Liver (tissue), 9 donors: ENCODE results near the gene RPP25L. TPM values are rescaled to one million over a fixed set of nuclear protein-coding genes. Genes with fewer than 3 reads are reported as not detected.
A peak's percentile ranks its signal among the peaks of the same experiment; 100 is the strongest.

Source experiments
- DNase-seq: peaks from one replicate; pipeline ENCODE4 v3.0.0-alpha.2; 2017; ENCODE audit warnings: low spot score
- H3K27ac ChIP-seq, 2 donors: one replicate each; pipeline ENCODE4 v1.7.0; 2013; ENCODE audit warnings: inconsistent platforms in 2 of 2, low read length in 2 of 2, control low read depth in 1 of 2, low read depth in 1 of 2, mild to moderate bottlenecking in 1 of 2
- H3K27me3 ChIP-seq, 4 donors: one replicate each; pipeline versions ENCODE4 v1.6.1 to v1.7.0; 2013; ENCODE audit warnings: low read length in 3 of 4, inconsistent platforms in 1 of 4, mild to moderate bottlenecking in 1 of 4, moderate library complexity in 1 of 4; ENCODE audit not compliant: control insufficient read depth in 4 of 4, insufficient read depth in 4 of 4
- H3K36me3 ChIP-seq, 4 donors: one replicate each; pipeline versions ENCODE4 v1.6.1 to v1.7.0; 2013; ENCODE audit warnings: low read length in 3 of 4, mild to moderate bottlenecking in 3 of 4, low read depth in 1 of 4, moderate library complexity in 1 of 4; ENCODE audit not compliant: control insufficient read depth in 4 of 4, insufficient read depth in 3 of 4
- H3K4me1 ChIP-seq, 4 donors: one replicate each; pipeline versions ENCODE4 v1.6.1 to v1.7.0; 2013; ENCODE audit warnings: low read length in 3 of 4, mild to moderate bottlenecking in 3 of 4, moderate library complexity in 1 of 4; ENCODE audit not compliant: control insufficient read depth in 4 of 4, insufficient read depth in 4 of 4
- H3K4me3 ChIP-seq, 3 donors: one replicate each; pipeline versions ENCODE4 v1.6.1 to v1.7.0; 2013; ENCODE audit warnings: low read length in 3 of 3, control low read depth in 1 of 3, low read depth in 1 of 3, mild to moderate bottlenecking in 1 of 3
- H3K9ac ChIP-seq, 2 donors: one replicate each; pipeline ENCODE4 v1.7.0; 2013; ENCODE audit warnings: low read length in 2 of 2, mild to moderate bottlenecking in 2 of 2, moderate library complexity in 2 of 2, control low read depth in 1 of 2, low read depth in 1 of 2
- H3K9me3 ChIP-seq, 4 donors: one replicate each; pipeline versions ENCODE4 v1.6.1 to v1.7.0; 2013; ENCODE audit warnings: low read length in 3 of 4; ENCODE audit not compliant: control insufficient read depth in 4 of 4
- EGR1 ChIP-seq, 2 donors: IDR thresholded peaks; 2 replicates each; pipeline ENCODE4 v1.6.1; 2016 to 2018; ENCODE audit warnings: antibody characterized with exemption in 2 of 2, low read depth in 2 of 2
- FOXA1 ChIP-seq: IDR thresholded peaks from 2 replicates; pipeline ENCODE4 v1.6.1; 2016; ENCODE audit warnings: antibody characterized with exemption
- FOXA2 ChIP-seq: IDR thresholded peaks from 2 replicates; pipeline ENCODE4 v1.6.1; 2016; ENCODE audit warnings: antibody characterized with exemption
- GABPA ChIP-seq, 2 donors: IDR thresholded peaks in 1 of 2; conservative IDR thresholded peaks in 1 of 2; 2 replicates each; pipeline ENCODE4 v1.6.1; 2016; ENCODE audit warnings: antibody characterized with exemption in 2 of 2, mild to moderate bottlenecking in 1 of 2, moderate library complexity in 1 of 2
- HNF4A ChIP-seq, 2 donors: conservative IDR thresholded peaks; 2 replicates each; pipeline ENCODE4 v1.6.1; 2016; ENCODE audit warnings: antibody characterized with exemption in 2 of 2, mild to moderate bottlenecking in 2 of 2
- HNF4G ChIP-seq: IDR thresholded peaks from 2 replicates; pipeline ENCODE4 v1.6.1; 2016; ENCODE audit warnings: antibody characterized with exemption
- JUND ChIP-seq, 2 donors: IDR thresholded peaks; 2 replicates each; pipeline ENCODE4 v1.6.1; 2016; ENCODE audit warnings: antibody characterized with exemption in 2 of 2
- NR2F2 ChIP-seq: IDR thresholded peaks from 2 replicates; pipeline ENCODE4 v1.6.1; 2016; ENCODE audit warnings: antibody characterized with exemption
- RAD21 ChIP-seq, 2 donors: IDR thresholded peaks; 2 replicates each; pipeline ENCODE4 v1.6.1; 2016; ENCODE audit warnings: antibody characterized with exemption in 2 of 2, mild to moderate bottlenecking in 2 of 2
- RXRA ChIP-seq, 2 donors: IDR thresholded peaks; 2 replicates each; pipeline ENCODE4 v1.6.1; 2017 to 2018; ENCODE audit warnings: antibody characterized with exemption in 2 of 2, mild to moderate bottlenecking in 1 of 2
- SP1 ChIP-seq: IDR thresholded peaks from 2 replicates; pipeline ENCODE4 v1.6.1; 2018; ENCODE audit warnings: antibody characterized with exemption, mild to moderate bottlenecking
- TAF1 ChIP-seq: conservative IDR thresholded peaks from 2 replicates; pipeline ENCODE4 v1.6.1; 2016; ENCODE audit warnings: antibody characterized with exemption, mild to moderate bottlenecking
- YY1 ChIP-seq: IDR thresholded peaks from 2 replicates; pipeline ENCODE4 v1.6.1; 2016; ENCODE audit warnings: antibody characterized with exemption, mild to moderate bottlenecking
- WGBS: extraction: QIAGEN DNeasy Blood & Tissue Kit; methylation state at CpG from one replicate; pipeline ENCODE4 v1.1.7; 2013; 5-methylcytosine and 5-hydroxymethylcytosine counted together
- polyA plus RNA-seq, 2 donors: library from polyadenylated mRNA; stranded (reverse) in 1 of 2; unstranded in 1 of 2; fragments of 200-250 nt in 1 of 2; fragments of >200 nt in 1 of 2; fragmentation: Nextera tagmentation in 1 of 2; extraction: Ambion mirVana in 1 of 2; gene quantifications; one replicate each; pipeline versions ENCODE4 v1.2.1 to v1.2.3, GENCODE V29; 2013 to 2015
- total RNA-seq, 2 donors: library from RNA; depleted of rRNA; stranded (reverse); fragments of >200 nt; gene quantifications; one replicate each; pipeline ENCODE4 v1.2.3, GENCODE V29; 2014
- TF ChIP-seq, protein P1 (sequence below): IDR thresholded peaks from 2 replicates; pipeline ENCODE4 v1.6.1; 2016; ENCODE audit warnings: antibody characterized with exemption
- TF ChIP-seq, protein P2 (sequence below): IDR thresholded peaks from 2 replicates; pipeline ENCODE4 v1.6.1; 2016; ENCODE audit warnings: antibody characterized with exemption, mild to moderate bottlenecking
- TF ChIP-seq, protein P3 (sequence below): IDR thresholded peaks from 2 replicates; pipeline ENCODE4 v1.6.1; 2016; ENCODE audit warnings: antibody characterized with exemption
- TF ChIP-seq, protein P4 (sequence below): IDR thresholded peaks from 2 replicates; pipeline ENCODE4 v1.6.1; 2016; ENCODE audit warnings: antibody characterized with exemption
- TF ChIP-seq, protein P5 (sequence below): fragments of 150-350 bp; IDR thresholded peaks from 2 replicates; pipeline ENCODE4 v1.5.1; 2017; ENCODE audit warnings: improper control_type of control experiment, low read depth, low read length; ENCODE audit not compliant: missing input control
- donor health status: healthy.
- donor health status: healthy.
- donor health status: healthy.
- donor health status: healthy.
- donor health status: healthy.

The RPP25L gene
- total and polyA plus RNA-seq, 4 donors, result 18.6 to 33.4 (median 24.2) TPM

DNA sequence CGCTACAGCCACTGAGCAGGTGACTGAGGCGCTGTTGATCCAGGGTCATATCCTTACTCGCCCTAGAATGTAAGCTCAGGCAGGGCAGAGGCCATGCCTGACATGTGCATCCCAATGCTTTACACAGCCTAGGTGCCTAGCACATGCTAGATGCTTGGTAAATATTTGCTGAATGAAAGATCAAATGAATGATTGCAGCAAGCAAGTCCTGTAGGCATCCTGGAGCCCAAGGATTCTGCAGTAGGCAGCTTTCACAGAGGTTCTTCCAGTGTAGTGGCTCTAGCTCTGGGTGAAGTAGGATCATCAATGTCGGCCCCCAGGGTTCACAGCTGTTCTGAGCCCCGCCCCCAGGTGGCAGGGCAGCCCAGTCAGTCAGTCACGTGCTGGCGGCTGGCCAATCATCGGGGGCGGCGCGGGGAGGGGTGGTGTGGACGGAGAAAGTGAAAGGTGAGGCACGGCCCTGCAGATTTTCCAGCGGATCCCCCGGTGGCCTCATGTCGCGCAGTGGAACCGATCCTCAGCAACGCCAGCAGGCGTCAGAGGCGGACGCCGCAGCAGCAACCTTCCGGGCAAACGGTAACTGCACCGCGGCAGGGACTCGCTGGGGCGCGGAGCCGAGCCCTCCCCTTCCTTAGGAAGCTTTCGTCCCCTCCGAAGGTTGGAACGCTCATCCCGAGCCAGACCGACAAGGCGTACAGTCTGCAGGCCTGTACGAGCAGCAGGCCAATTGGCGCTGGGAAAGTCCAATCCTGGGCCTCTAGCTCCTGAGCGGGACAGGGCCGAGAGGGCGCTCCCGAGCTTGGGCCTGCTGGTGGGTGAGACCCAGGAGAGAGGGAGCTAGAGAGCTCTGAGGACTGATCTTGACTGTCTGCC, 34.5 kb upstream of the RPP25L start, which contains the start of gene GALT:
TSS of gene GALT (plus strand) at position 465 of the 873 bp plus-strand sequence. CDS start at position 495, 30 bp downstream.
- H3K27me3 ChIP-seq, result no peaks in the 10 kb centered on the region
- peaks cover 15 to 78% (median 70%) of the 10 kb centered on the region in 4 donors for H3K4me1 ChIP-seq
- WGBS, result 2% methylated on average over 43 of the region's 43 CpGs
- H3K27ac ChIP-seq, result peak within 1 kb of the TSS; percentile 86 to 94
- H3K9ac ChIP-seq, result peak within 1 kb of the TSS; percentile 82 to 93
- peak within 1 kb of the TSS; percentile 61 to 88 (median 78) for H3K4me3 ChIP-seq
- no peaks in the 10 kb centered on the region for H3K9me3 ChIP-seq
- H3K36me3 ChIP-seq, result peaks cover 0 to 15% (median 10%) of the 10 kb centered on the region in 4 donors
- TF ChIP-seq, protein P1, sequence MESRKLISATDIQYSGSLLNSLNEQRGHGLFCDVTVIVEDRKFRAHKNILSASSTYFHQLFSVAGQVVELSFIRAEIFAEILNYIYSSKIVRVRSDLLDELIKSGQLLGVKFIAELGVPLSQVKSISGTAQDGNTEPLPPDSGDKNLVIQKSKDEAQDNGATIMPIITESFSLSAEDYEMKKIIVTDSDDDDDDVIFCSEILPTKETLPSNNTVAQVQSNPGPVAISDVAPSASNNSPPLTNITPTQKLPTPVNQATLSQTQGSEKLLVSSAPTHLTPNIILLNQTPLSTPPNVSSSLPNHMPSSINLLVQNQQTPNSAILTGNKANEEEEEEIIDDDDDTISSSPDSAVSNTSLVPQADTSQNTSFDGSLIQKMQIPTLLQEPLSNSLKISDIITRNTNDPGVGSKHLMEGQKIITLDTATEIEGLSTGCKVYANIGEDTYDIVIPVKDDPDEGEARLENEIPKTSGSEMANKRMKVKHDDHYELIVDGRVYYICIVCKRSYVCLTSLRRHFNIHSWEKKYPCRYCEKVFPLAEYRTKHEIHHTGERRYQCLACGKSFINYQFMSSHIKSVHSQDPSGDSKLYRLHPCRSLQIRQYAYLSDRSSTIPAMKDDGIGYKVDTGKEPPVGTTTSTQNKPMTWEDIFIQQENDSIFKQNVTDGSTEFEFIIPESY, result no peak
- TF ChIP-seq TAF1, result peak; percentile 63
- TF ChIP-seq JUND (IDR thresholded peaks at IDR 0.05), result peak in 1 of 2 donors; percentile 77
- peak; percentile 3 to 43 for TF ChIP-seq RAD21 (IDR thresholded peaks at IDR 0.05)
- TF ChIP-seq, protein P2, sequence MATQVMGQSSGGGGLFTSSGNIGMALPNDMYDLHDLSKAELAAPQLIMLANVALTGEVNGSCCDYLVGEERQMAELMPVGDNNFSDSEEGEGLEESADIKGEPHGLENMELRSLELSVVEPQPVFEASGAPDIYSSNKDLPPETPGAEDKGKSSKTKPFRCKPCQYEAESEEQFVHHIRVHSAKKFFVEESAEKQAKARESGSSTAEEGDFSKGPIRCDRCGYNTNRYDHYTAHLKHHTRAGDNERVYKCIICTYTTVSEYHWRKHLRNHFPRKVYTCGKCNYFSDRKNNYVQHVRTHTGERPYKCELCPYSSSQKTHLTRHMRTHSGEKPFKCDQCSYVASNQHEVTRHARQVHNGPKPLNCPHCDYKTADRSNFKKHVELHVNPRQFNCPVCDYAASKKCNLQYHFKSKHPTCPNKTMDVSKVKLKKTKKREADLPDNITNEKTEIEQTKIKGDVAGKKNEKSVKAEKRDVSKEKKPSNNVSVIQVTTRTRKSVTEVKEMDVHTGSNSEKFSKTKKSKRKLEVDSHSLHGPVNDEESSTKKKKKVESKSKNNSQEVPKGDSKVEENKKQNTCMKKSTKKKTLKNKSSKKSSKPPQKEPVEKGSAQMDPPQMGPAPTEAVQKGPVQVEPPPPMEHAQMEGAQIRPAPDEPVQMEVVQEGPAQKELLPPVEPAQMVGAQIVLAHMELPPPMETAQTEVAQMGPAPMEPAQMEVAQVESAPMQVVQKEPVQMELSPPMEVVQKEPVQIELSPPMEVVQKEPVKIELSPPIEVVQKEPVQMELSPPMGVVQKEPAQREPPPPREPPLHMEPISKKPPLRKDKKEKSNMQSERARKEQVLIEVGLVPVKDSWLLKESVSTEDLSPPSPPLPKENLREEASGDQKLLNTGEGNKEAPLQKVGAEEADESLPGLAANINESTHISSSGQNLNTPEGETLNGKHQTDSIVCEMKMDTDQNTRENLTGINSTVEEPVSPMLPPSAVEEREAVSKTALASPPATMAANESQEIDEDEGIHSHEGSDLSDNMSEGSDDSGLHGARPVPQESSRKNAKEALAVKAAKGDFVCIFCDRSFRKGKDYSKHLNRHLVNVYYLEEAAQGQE, result peak; percentile 64
- TF ChIP-seq FOXA1, result peak; percentile 79
- TF ChIP-seq, protein P3, sequence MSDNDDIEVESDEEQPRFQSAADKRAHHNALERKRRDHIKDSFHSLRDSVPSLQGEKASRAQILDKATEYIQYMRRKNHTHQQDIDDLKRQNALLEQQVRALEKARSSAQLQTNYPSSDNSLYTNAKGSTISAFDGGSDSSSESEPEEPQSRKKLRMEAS, result peak; percentile 93
- TF ChIP-seq, protein P4, sequence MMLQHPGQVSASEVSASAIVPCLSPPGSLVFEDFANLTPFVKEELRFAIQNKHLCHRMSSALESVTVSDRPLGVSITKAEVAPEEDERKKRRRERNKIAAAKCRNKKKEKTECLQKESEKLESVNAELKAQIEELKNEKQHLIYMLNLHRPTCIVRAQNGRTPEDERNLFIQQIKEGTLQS, result no peak
- TF ChIP-seq SP1, result peak; percentile 78
- TF ChIP-seq FOXA2, result peak; percentile 87
- TF ChIP-seq HNF4A (conservative IDR thresholded peaks at IDR 0.05), result peak; percentile 67 to 90
- peak; percentile 56 to 64 for TF ChIP-seq EGR1 (IDR thresholded peaks at IDR 0.05; ENCODE audit: low read depth in 2 of 2)
- peak; percentile 52 for TF ChIP-seq NR2F2
- peak; percentile 91 to 95 for TF ChIP-seq RXRA (IDR thresholded peaks at IDR 0.05)
- no peak for TF ChIP-seq HNF4G
- TF ChIP-seq YY1, result peak; percentile 68
- TF ChIP-seq, protein P5, sequence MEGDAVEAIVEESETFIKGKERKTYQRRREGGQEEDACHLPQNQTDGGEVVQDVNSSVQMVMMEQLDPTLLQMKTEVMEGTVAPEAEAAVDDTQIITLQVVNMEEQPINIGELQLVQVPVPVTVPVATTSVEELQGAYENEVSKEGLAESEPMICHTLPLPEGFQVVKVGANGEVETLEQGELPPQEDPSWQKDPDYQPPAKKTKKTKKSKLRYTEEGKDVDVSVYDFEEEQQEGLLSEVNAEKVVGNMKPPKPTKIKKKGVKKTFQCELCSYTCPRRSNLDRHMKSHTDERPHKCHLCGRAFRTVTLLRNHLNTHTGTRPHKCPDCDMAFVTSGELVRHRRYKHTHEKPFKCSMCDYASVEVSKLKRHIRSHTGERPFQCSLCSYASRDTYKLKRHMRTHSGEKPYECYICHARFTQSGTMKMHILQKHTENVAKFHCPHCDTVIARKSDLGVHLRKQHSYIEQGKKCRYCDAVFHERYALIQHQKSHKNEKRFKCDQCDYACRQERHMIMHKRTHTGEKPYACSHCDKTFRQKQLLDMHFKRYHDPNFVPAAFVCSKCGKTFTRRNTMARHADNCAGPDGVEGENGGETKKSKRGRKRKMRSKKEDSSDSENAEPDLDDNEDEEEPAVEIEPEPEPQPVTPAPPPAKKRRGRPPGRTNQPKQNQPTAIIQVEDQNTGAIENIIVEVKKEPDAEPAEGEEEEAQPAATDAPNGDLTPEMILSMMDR, result no peak
- peak in 1 of 2 donors; percentile 57 for TF ChIP-seq GABPA (IDR thresholded peaks at IDR 0.05 in 1 of 2, conservative IDR thresholded peaks at IDR 0.05 in 1 of 2)
- peak; percentile 100 for DNase-seq
